ENCODE data around the gene MAP3K4.

MAP3K4 gene

DNA sequence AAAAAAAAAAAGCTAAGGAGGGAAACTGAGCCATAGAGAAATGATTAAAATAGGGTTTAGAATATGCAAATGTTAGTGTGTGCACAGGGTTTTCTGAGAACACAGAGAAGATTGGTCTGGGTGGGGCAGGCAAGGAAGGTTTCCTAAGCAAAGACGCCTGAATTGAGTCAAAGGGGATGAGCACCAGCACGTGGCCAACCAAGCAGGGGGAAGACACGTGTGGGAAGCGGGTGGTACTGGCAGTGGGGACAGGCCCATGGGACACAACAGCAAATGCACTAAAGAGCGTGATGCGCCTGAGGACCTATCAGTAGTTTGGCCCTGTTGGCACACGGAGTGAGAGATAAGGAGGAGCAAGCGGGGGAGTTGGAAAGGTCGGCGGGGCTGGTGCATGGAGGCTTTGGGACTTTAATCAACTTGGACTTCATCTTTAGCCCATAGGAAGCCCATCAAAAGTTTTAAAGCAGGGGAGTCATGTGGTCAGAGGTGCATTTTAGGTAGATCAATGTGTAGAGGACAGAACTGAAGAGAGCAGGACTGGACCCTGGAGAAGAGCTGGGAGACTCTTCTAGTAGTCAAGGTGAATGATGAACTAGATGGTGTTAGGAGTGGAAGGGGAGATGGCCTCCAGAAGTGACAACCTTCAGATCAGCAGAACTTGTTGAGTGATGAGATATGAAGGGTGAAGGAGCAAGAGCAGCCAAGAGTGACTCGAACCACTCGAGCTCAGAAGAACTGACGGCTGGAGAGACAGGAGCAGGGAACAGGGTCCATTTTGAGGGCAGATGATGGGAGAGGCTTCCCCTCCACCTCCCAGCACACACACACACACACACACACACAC lies 40.2 kb upstream of the MAP3K4 start:
- DNase-seq (ENCODE audit: low read depth in 2 of 2) = no peak
- no peak overlapping the region for H3K4me3 ChIP-seq (replicated peaks in 1 of 2; ENCODE audit: low read depth in 2 of 2, low read length in 2 of 2)
- TF ChIP-seq, protein P1, sequence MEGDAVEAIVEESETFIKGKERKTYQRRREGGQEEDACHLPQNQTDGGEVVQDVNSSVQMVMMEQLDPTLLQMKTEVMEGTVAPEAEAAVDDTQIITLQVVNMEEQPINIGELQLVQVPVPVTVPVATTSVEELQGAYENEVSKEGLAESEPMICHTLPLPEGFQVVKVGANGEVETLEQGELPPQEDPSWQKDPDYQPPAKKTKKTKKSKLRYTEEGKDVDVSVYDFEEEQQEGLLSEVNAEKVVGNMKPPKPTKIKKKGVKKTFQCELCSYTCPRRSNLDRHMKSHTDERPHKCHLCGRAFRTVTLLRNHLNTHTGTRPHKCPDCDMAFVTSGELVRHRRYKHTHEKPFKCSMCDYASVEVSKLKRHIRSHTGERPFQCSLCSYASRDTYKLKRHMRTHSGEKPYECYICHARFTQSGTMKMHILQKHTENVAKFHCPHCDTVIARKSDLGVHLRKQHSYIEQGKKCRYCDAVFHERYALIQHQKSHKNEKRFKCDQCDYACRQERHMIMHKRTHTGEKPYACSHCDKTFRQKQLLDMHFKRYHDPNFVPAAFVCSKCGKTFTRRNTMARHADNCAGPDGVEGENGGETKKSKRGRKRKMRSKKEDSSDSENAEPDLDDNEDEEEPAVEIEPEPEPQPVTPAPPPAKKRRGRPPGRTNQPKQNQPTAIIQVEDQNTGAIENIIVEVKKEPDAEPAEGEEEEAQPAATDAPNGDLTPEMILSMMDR (IDR thresholded peaks at IDR 0.05; ENCODE audit: low read depth, low read length) = no peak

DNA sequence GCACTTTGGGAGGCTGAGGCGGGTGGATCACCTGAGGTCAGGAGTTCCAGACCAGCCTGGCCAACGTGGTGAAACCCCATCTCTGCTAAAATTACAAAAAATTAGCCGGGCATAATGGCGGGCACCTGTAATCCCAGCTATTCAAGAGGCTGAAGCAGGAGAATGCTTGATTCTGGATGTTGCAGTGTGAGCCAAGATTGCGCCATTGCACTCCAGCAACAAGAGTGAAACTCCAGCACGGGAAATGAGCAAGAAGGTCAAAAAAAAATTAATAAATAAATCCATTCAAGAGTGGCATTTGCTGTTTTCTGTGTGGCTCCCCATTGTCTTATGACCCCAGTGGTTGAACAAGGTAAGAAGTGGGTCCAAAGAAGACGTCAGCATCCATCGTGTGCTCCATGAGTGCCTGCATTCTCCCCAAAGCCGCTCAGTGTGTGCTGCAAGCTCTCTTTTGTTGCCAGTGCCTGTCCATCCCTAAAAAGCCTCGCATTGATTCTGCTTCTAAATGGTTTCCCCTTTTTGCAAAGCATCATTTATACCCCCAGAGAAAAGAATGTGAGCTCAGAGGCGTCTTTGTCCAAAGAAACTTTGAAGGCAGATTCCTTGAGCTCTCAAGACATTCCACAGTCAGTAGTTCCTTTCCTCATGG lies 38.8 kb upstream of the MAP3K4 start:
- TF ChIP-seq, protein P1 (IDR thresholded peaks at IDR 0.05; ENCODE audit: low read depth, low read length) = no peak
- no peak overlapping the region for H3K4me3 ChIP-seq (replicated peaks in 1 of 2; ENCODE audit: low read depth in 2 of 2, low read length in 2 of 2)
- DNase-seq (ENCODE audit: low read depth in 2 of 2) = peak; percentile 37 to 43

DNA sequence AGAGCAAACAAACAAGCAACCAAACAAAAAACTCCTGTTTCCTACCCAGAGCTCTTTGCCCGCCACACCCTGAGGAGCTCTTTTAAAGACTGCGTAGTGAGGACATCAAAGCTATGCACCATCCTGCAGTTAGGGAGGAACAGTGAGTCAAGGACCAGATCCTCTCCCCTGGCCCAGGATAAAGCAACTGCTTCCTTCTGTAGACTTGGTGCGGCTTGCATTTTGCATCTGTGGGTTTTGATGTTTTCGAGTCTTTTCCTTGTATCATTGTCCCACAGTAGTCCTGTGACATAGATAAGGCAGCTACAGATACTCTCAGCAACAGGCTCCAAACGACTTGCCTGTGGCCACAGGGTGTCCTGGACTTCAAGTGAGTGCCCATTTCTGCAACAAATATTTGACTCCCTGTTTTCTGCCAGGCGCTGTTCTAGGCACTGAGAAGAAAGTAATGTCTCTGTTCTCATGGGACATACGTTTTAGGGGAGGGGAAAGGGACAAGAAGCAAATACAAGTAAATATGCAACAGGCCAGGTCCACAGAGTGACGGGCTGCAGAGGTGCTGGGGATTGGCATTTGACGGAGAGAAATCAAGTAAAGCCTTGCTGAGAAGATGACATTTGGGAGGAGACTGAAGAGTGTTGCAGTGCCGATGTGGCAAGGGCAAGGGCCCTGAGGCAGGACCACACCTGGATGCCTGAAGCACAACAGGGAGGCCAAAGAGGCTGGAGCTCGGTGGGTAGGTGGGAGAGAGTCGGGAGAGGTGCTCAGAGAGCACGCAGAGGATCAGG lies 35.9 kb upstream of the MAP3K4 start:
- no peak overlapping the region for H3K4me3 ChIP-seq (replicated peaks in 1 of 2; ENCODE audit: low read depth in 2 of 2, low read length in 2 of 2)
- TF ChIP-seq, protein P1 (IDR thresholded peaks at IDR 0.05; ENCODE audit: low read depth, low read length) = no peak
- DNase-seq (ENCODE audit: low read depth in 2 of 2) = no peak

DNA sequence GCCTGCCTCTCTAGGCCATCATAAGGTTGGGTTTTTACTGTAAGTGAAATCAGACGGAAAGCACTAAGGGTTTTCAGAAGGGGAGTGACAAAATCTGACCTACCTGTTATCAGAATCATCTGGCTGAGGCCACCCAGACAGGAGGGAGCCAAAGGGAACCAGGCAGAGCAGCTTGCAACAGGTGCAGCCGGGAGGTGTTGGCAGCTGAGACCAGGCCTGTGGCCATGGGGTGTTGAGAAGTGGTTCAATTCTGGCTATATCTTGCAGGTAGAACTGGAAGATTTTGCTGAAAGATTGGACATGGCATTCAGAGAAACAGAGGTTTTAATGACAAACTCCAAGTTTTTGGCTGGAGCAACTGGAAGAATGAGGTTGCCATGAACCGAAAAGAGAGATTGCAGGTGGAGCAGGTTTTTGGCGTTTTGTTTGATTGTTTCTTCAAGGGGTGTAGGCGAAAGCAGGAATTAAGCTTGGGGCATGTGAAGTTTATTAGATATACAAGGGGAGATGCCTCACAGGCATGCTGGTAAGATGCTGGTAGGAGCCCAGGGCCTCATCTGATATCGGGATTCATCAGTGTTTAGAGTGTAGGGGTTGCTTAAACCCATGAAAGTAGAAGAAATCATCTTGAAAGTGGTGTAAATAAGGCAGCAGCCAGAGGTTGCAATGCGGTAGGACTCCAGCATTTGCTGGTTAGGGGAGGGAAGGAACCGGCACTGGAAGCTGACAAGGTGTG lies 35.1 kb upstream of the MAP3K4 start:
- no peak overlapping the region for H3K4me3 ChIP-seq (replicated peaks in 1 of 2; ENCODE audit: low read depth in 2 of 2, low read length in 2 of 2)
- TF ChIP-seq, protein P1 (IDR thresholded peaks at IDR 0.05; ENCODE audit: low read depth, low read length) = no peak
- no peak for DNase-seq (ENCODE audit: low read depth in 2 of 2)

DNA sequence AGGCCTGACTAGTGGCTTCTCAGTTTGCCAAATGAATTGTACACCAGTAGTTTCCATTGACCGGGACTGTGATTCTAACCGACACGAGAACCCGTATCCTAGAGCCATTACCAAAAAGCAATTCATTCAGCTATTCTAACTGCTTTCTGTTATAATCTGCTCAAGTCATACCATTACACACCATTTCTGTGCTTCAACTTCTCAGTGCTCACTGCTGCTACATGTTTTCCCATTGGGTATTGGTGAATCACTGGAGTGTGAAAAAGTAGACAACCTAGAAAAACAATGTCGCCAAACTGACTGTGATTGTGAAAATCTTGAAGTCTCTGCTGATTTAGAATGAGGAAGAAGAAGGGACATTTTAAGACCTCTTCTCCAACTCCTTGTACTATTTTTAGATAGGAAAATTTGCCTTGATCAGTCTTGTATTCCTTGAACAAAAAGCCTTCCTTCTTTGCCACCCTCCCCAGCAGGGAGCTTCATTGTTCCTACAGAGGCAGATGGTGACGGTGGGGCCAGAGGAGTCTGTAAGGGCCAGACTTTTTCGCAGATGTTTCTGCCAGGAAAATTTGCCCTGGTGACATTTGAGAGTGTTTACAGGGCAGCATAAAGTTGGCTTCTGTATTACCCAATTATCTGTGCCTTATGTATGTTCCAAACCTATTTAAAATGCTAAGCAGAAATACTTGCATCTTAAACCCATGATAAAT lies 31.7 kb upstream of the MAP3K4 start:
- TF ChIP-seq, protein P1 (IDR thresholded peaks at IDR 0.05; ENCODE audit: low read depth, low read length) = no peak
- no peak overlapping the region for H3K4me3 ChIP-seq (replicated peaks in 1 of 2; ENCODE audit: low read depth in 2 of 2, low read length in 2 of 2)
- no peak for DNase-seq (ENCODE audit: low read depth in 2 of 2)

DNA sequence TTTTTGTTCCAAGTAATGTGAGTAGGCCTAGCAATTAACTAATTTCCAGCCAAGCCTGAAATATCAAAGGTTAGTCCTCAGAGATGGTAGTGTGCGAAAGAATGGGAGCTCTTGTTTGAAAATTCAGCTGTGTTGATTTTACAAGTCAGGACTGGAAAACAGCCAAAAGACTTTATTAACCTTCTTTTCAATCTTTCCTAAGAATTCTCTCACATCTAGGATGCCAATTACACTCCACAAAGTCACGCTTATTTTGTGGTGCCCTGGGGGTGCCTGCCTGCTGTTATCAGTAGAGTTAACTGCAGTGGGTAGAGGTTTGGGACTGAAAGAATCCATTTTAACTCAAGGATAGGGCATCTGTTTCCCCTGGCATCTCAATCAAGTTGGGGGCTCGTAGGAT lies 30.7 kb upstream of the MAP3K4 start:
- H3K4me3 ChIP-seq (replicated peaks in 1 of 2; ENCODE audit: low read depth in 2 of 2, low read length in 2 of 2) = no peak overlapping the region

More for the DNA sequence above, 30.7 kb upstream of the MAP3K4 start:
- DNase-seq (ENCODE audit: low read depth in 2 of 2) = no peak
- TF ChIP-seq, protein P1 (IDR thresholded peaks at IDR 0.05; ENCODE audit: low read depth, low read length) = no peak
